ENCODE data around the gene SIX3.

The SIX3 gene

DNA sequence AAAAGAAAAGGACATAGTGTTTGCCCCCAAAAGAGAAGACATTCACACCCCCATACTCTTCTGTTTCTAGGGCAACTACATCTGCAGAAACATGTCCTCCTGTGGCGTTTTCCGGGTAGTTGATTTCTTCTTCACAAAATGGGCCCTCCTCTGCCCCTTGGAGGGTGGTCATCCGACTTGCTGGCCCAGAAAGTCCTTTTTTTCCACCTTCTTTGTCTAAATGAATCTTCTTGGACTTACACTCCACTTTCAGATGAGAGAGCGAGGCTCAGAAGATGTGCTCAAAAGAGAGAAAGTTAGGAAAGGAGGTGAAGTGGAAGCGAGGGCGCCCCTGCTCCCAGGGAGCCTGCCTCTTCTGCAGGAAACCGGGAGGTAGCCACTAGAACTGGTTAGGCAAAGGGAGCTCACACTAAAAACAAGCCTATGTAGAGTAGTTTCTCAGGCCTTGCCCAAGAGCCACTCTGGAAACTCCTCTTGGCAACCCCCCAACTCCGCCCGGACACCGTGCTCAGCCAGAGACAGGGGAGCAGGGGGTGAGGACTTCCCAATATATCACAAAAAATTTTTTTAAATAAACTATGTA is 10.2 kb upstream of the SIX3 start:
- DNase-seq, result no peak

DNA sequence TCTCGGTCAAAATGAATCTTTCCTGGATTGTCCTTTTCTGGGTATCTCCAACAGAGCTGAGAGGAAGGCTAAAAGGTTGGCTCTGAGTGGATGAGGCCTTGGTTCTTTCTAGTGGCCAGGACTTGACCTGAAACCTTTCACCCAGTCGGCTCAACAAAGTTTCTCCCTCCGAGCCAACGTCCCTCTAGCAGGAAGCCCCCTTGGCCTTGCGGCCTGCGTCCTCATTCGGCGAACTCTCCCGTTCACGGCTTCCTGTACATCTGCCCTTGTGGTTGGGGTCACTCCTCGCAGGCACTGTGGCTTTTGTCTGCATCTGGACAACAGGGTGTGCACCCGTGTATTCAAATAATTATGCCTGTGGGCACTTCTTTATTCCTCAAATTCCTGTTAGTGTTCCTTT is 9.4 kb upstream of the SIX3 start:
- DNase-seq, result no peak

- DNase-seq, result no peak
Observed at GRCh38 chr2:44932564-44933392, 8.7 kb upstream of the SIX3 start.

- DNase-seq, result no peak
Observed at GRCh38 chr2:44933434-44933951, 8.0 kb upstream of the SIX3 start.

GRCh38 chr2:44934038-44934982 is 7.2 kb upstream of the SIX3 start:
- no peak for DNase-seq

DNA sequence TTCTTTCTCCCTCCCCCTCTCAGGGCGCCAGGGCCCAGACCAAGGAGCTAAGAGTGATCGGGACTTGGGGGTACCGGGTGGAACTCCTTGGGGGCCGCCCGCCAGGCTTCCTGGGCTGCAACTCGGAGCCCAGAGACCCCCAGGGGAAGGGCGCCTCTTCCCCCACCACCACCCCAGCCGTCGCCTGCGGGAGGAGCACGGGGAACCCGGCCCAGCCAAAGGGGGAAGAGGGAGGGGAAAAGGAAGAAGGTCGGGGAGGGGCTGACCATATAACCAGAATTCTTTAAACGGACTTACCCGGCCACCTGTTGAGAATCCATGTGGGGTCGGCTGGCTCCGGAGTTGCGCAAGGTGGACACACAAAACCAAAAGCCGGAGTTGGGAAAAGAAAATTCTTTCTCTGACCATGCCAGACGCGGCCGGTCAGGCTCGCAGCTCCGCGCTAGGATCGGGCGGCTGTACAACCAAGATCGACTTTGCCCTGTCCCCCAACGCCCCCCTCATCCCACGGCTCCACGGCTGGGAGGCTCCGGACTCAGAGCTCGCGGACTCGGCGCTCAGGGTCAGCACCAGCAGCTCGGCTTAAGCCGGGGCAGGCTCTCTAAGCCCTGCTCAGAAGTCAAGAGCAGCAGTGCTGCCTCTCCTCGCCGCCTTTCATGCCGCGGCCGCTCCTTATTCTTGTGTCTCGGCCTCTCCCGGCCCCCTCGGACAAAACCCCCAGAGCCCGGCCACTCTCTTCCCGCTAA is 6.3 kb upstream of the SIX3 start:
- DNase-seq, result no peak

GRCh38 chr2:44935729-44936098 is 5.8 kb upstream of the SIX3 start:
- no peak for DNase-seq

DNA sequence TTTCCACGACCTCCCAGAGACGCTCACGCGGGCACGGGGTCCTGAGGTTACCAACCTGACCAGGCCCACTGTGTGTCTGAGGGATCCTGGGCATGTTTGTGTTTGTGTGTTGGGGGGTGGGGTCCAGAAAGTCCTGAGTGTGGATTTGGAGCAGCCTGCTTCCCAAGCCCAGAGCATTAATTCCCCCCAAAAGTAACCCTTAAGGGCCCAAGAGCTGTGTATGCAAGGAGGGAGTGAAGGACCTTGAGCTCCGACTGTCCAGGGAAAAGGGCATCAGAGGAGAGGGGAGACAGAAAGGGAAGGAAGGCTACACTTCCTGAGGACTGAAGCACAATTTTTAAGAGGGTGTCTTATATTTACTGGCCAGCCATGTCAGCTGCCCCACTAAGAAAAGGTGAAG is 5.2 kb upstream of the SIX3 start:
- DNase-seq, result no peak

- DNase-seq, result no peak
Observed at GRCh38 chr2:44936715-44937687, 4.5 kb upstream of the SIX3 start.

DNA sequence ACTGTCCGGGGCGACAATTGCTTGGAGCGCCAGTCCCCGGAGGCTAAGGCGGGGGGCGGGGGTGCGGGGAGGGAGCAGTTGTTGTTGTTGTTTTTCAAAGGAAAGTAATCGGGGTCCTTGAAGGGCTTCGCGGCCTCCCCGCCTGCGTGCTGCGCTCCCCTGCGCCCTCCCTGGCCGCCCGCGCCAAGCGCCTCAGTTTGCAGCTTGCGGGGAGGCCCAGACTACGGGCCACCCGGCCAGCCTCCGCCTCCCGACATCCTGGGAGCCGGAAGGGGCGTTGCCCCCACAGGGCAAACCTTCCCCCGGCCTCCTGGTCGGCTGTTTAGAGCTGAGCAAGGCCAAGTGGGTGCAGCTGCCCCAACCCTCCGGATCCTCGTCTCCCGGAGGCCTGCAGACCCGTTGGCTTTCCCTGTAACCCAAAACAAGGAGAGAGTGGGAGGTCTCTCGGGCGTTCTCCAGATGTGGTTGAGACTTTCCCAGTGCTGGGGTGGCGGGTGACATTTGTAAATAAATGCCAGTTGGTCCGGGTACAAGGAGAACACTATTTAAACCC is 3.7 kb upstream of the SIX3 start:
- no peak for DNase-seq

DNA sequence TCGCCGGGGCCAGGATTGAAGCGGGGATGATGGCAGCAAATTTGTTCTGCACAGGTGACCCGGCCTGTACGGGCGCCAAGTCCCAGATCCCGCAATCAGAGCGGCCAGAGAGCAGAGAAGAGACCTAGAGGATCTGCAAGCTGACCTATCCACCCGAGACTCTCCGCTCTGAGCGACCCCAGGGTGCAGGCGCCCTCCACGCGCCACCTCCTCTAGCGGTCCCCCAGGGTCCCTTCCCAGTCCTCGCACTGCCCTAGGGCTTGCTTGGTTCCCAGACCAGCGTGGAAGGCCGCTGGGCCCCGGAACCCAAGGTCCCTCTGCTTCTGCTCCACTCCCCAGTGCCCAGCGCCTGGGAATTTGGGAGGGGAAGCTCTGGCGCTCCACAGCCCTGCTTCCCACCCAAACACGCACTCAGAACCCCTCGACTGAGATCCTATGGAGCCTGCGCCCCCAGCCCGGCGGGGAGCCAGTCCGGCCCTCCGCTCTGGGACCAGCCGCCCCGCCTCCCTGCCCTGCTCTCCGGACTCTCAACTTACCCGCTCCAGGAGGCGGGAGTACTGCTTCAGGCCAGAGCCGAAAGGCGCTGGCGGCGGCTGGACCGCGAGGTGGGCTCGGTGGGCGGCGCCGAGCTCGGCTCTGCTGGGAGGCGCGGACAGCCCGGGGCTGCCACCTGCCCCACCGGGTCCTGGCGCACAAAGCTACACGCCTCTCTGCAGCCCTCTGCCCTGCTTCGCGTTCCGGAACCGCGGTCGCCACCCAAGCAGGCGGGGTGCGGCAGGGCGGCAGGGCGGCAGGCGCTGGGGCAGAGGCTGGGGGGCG is 3.0 kb upstream of the SIX3 start:
- no peak for DNase-seq

DNA sequence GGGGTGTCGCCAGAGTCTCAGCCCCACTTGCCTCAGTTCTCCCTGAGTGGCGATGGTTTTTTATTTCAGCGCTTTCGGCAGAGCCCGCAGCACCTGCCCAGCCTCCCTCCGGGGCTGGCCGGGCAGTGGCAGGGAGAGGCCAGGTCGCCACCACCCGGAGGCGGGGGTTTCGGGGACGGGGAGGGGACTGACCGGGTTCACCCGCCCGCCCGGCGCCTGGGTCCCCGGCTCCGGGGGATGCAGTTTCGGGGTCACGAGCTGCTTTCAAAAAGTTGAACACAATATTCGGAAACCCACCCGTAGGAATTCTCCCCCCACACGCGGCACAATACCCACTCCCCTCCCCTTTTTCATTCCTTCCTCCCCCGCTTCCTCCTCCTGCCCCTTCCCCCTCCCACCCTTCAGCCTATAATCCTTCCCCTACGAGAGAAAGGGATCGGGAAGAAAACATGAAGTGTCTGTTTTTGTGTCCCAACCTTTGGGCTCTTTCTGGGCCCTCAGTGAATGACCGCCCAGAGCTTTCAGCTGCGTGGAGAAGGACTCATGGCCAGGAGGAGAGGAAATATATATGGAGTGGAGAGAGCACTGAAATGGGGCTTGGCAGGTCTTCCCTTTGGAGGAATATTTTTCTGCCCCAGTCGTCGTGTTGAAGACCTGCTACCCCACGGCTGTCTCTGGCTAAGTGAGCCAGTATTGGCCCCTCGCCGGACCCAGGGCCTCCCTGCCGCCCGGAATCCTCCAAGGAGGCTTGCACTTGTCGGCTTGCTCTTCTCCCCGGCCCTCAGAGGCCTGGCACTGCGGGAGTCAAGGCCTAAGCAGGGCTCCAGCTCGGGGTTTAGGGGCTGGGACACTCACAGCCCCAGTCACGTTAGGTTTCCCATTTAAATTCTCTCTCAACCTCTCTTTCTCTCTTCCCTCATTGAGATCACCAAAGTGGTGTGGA is 2.1 kb upstream of the SIX3 start:
- no peak for DNase-seq

DNA sequence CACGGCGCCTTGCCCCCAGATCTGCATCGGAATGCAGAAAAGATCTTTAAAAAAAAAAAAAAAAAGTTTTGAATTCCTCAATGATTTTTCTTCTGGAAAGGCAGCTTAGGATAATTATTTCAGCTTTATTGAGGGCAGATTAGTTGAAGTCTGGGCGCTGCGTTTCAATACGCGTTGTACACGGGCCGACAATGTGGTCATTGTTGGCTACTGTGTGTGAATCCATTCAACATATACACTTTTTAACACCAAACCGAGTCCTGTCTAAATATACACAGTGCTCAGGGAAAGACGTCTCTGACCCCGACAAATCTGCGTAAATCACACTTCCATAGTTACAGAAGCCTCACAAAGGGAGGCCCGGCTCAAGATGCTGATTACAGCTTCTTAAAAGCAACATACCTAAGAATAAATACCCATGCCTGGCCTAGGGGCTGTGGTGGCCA is 1.4 kb upstream of the SIX3 start:
- DNase-seq, result no peak

DNA sequence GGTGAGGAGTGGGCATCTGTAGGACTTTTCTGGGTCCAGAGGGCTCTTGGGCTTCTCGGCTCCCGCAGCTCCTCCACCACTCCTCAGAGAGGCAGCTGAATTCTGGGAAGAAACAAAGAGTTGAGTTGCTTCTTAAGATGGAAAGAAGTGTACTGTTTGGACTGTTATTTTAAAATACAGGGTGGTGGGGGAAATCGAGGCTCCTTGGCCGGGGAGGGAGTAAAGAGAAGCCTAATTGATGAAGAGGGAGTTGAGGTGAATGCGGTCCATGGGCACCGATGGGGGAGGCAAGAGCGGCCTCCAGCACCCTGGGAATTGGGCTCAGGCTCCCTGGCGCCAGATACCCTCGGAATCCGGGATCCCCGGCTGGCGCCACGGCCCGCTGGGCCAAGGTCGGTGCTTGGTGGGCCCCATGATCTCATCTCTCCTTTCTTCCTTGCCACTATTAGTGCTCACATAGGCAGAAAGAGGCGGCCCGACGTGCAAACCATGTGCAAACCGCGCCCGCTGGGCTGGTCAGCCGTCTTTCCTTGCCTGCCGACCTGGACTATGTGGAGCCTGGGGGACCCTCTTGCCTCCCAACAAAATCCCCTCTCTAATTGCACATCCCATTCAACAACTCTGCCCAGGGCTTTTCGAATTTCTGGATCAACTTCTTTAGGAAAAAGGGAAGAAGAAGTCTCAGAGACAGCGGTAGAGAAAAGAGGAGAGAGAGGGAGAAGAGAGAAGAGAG is 604 bp upstream of the SIX3 start:
- no peak for DNase-seq

- no peak for DNase-seq
Observed at GRCh38 chr2:44942304-44943030, 965 bp downstream of the SIX3 start.

GRCh38 chr2:44943031-44943692 is 1.7 kb downstream of the SIX3 start:
- no peak for DNase-seq

GRCh38 chr2:44943693-44944101 is 2.2 kb downstream of the SIX3 start:
- DNase-seq, result no peak

All from SIG-M5 (cell line).